ENCODE data around the gene C19orf47. TPM values are rescaled to one million over a fixed set of nuclear protein-coding genes. Genes with fewer than 3 reads are reported as not detected.

C19orf47 gene
- total RNA-seq, 1 experiment from 2014 or later = 18.0 TPM

DNA sequence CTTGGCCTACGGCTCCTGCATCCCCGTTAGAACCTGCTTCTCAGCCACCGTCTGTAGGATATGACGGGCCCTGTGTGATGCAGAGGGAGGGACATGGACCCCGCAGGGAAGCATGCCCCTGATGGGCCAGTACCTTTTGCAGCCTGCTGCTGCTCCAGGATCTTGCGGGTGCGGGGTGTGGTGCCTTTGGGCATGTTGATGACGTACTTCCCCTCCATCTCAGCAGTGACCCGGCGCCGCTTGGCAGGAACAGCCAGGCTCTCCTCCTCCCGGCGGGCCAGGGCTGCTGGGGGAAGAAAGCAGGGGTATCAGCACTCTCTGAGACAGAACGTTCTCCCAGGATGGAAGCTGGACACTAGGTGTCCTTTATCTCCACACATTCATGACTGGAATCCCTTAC is 22.0 kb downstream of the C19orf47 start:
- no TSS peak for BruUV-seq (replicated peaks)
- ATAC-seq = no peak
- intact Hi-C loops (cut with micrococcal nuclease) = no loop called here
- ChIA-PET POLR2A (no interaction called here), CTCF (no interaction called here), RAD21 (ENCODE audit: low non-redundant PET in 1 of 2, low total read pairs in 2 of 2, uncharacterized antibody in 2 of 2, unreplicated experiment in 2 of 2) (no interaction called here)
- Histone ChIP-seq H2AFZ (ENCODE audit: low read depth, low read length, poor library complexity, severe bottlenecking) (no peak overlapping the region), H3K4me2 (ENCODE audit: low read length) (no peak overlapping the region), H3K9me3 (ENCODE audit: control insufficient read depth in 1 of 2, insufficient read depth in 1 of 2, low read depth in 1 of 2, low read length in 2 of 2) (no peaks in the 10 kb centered on the region), H3K27ac (ENCODE audit: low read depth, low read length) (no peak overlapping the region), H3K9me2 (ENCODE audit: insufficient read depth) (no peaks in the 10 kb centered on the region), H4K20me1 (ENCODE audit: insufficient read depth) (no peaks in the 10 kb centered on the region), H3K4me1 (ENCODE audit: control insufficient read depth in 1 of 2, insufficient read depth in 2 of 2, low read length in 2 of 2) (no peaks in the 10 kb centered on the region), H3K27me3 (ENCODE audit: insufficient read depth, low read length) (no peaks in the 10 kb centered on the region), H3K4me3 (replicated peaks in 1 of 2; ENCODE audit: low read depth in 1 of 2, low read length in 2 of 2) (no peak overlapping the region), H3K79me2 (ENCODE audit: insufficient read depth, low read length) (no peaks in the 10 kb centered on the region), H3K9ac (ENCODE audit: low read length) (no peak overlapping the region), H3K36me3 (ENCODE audit: control insufficient read depth in 1 of 2, insufficient read depth in 2 of 2, low read length in 2 of 2) (peaks cover 28 to 38% of the 10 kb centered on the region in 2 experiments; a peak in 3 of 4 replicates)
- DNase-seq (ENCODE audit: low read depth, low spot score) = no peak
- TF ChIP-seq JUND (IDR thresholded peaks at IDR 0.05) = no peak
- TF ChIP-seq ZFX (IDR thresholded peaks at IDR 0.05) = no peak
- TF ChIP-seq, protein P1, sequence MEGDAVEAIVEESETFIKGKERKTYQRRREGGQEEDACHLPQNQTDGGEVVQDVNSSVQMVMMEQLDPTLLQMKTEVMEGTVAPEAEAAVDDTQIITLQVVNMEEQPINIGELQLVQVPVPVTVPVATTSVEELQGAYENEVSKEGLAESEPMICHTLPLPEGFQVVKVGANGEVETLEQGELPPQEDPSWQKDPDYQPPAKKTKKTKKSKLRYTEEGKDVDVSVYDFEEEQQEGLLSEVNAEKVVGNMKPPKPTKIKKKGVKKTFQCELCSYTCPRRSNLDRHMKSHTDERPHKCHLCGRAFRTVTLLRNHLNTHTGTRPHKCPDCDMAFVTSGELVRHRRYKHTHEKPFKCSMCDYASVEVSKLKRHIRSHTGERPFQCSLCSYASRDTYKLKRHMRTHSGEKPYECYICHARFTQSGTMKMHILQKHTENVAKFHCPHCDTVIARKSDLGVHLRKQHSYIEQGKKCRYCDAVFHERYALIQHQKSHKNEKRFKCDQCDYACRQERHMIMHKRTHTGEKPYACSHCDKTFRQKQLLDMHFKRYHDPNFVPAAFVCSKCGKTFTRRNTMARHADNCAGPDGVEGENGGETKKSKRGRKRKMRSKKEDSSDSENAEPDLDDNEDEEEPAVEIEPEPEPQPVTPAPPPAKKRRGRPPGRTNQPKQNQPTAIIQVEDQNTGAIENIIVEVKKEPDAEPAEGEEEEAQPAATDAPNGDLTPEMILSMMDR (IDR thresholded peaks at IDR 0.05 in 2 of 3, conservative IDR thresholded peaks at IDR 0.05 in 1 of 3; ENCODE audit: borderline replicate concordance in 1 of 3, insufficient read depth in 1 of 3, low read depth in 2 of 3, low read length in 2 of 3) = no peak
- TF ChIP-seq YY1 (IDR thresholded peaks at IDR 0.05; ENCODE audit: extremely low read depth, insufficient replicate concordance, low read depth, low read length) = no peak
- no peak for TF ChIP-seq EZH2 (IDR thresholded peaks at IDR 0.05)
- TF ChIP-seq, protein P2, sequence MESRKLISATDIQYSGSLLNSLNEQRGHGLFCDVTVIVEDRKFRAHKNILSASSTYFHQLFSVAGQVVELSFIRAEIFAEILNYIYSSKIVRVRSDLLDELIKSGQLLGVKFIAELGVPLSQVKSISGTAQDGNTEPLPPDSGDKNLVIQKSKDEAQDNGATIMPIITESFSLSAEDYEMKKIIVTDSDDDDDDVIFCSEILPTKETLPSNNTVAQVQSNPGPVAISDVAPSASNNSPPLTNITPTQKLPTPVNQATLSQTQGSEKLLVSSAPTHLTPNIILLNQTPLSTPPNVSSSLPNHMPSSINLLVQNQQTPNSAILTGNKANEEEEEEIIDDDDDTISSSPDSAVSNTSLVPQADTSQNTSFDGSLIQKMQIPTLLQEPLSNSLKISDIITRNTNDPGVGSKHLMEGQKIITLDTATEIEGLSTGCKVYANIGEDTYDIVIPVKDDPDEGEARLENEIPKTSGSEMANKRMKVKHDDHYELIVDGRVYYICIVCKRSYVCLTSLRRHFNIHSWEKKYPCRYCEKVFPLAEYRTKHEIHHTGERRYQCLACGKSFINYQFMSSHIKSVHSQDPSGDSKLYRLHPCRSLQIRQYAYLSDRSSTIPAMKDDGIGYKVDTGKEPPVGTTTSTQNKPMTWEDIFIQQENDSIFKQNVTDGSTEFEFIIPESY (IDR thresholded peaks at IDR 0.05; ENCODE audit: extremely low read depth, insufficient replicate concordance, low read length) = no peak
- TF ChIP-seq, protein P3, sequence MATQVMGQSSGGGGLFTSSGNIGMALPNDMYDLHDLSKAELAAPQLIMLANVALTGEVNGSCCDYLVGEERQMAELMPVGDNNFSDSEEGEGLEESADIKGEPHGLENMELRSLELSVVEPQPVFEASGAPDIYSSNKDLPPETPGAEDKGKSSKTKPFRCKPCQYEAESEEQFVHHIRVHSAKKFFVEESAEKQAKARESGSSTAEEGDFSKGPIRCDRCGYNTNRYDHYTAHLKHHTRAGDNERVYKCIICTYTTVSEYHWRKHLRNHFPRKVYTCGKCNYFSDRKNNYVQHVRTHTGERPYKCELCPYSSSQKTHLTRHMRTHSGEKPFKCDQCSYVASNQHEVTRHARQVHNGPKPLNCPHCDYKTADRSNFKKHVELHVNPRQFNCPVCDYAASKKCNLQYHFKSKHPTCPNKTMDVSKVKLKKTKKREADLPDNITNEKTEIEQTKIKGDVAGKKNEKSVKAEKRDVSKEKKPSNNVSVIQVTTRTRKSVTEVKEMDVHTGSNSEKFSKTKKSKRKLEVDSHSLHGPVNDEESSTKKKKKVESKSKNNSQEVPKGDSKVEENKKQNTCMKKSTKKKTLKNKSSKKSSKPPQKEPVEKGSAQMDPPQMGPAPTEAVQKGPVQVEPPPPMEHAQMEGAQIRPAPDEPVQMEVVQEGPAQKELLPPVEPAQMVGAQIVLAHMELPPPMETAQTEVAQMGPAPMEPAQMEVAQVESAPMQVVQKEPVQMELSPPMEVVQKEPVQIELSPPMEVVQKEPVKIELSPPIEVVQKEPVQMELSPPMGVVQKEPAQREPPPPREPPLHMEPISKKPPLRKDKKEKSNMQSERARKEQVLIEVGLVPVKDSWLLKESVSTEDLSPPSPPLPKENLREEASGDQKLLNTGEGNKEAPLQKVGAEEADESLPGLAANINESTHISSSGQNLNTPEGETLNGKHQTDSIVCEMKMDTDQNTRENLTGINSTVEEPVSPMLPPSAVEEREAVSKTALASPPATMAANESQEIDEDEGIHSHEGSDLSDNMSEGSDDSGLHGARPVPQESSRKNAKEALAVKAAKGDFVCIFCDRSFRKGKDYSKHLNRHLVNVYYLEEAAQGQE (IDR thresholded peaks at IDR 0.05; ENCODE audit: low read depth) = no peak
- no peak for TF ChIP-seq TCF7L2 (IDR thresholded peaks at IDR 0.05; ENCODE audit: borderline replicate concordance, extremely low read depth, insufficient read depth, insufficient read length)
- no peak for TF ChIP-seq POLR2A (IDR thresholded peaks at IDR 0.05; ENCODE audit: borderline replicate concordance, extremely low read depth, insufficient read depth, insufficient read length)
- no peak for TF ChIP-seq SRF (IDR thresholded peaks at IDR 0.05; ENCODE audit: low read depth)
- no peak for TF ChIP-seq CEBPB (IDR thresholded peaks at IDR 0.05; ENCODE audit: low read depth)
- no peak for TF ChIP-seq CBX3 (IDR thresholded peaks at IDR 0.05; ENCODE audit: low read depth)
- no peak for TF ChIP-seq SIN3A (IDR thresholded peaks at IDR 0.05; ENCODE audit: low read depth)
- TF ChIP-seq, protein P4, sequence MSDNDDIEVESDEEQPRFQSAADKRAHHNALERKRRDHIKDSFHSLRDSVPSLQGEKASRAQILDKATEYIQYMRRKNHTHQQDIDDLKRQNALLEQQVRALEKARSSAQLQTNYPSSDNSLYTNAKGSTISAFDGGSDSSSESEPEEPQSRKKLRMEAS (IDR thresholded peaks at IDR 0.05) = no peak
- TF ChIP-seq, protein P5, sequence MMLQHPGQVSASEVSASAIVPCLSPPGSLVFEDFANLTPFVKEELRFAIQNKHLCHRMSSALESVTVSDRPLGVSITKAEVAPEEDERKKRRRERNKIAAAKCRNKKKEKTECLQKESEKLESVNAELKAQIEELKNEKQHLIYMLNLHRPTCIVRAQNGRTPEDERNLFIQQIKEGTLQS (IDR thresholded peaks at IDR 0.05) = no peak
- no peak for TF ChIP-seq RAD21 (IDR thresholded peaks at IDR 0.05; ENCODE audit: low read depth)
